Measurements from ENCODE around the gene KCNG1.

DNA sequence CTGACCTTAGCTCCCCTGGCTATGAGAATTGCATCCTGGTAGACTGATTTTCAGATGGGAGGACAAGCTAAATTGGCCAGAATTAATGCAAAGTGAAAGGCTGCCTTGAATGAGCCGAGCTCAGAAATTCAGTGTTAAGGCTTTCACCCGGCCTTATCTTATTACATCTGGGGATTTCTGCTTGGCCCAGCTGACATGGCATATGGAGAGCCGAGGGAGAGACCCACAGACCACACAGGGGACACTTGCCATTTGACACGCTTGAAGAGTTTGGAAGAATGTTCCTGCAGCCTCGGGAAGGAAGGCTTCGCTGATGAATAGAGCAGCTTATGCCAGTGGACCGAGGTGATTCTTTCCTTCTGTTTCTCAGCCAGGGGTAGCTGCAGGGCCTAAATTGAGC is 55.3 kb downstream of the KCNG1 start:
- no peak for TF ChIP-seq CTCF (IDR thresholded peaks at IDR 0.05; ENCODE audit: poor library complexity)
- TF ChIP-seq EZH2 (IDR thresholded peaks at IDR 0.05; ENCODE audit: borderline replicate concordance) = no peak

All from hepatocyte (in vitro differentiated cells).